NB4 (cell line): Measurements from ENCODE around the gene LRRFIP1.

Experiments used
- MYC ChIP-seq: IDR thresholded peaks from 2 replicates; pipeline ENCODE4 v1.6.1; 2011; ENCODE audit warnings: low read depth, low read length
- POLR2A ChIP-seq: IDR thresholded peaks from 2 replicates; pipeline ENCODE4 v1.6.1; 2011; ENCODE audit warnings: mild to moderate bottlenecking; ENCODE audit not compliant: insufficient read length; ENCODE audit errors: extremely low read depth
- TF ChIP-seq, protein P1 (sequence below): IDR thresholded peaks from one replicate; pipeline ENCODE4 v1.5.1; 2012; ENCODE audit warnings: low read depth, low read length
- TF ChIP-seq, protein P2 (sequence below): IDR thresholded peaks from 2 replicates; pipeline ENCODE4 v1.6.1; 2011; ENCODE audit warnings: low read depth, low read length

DNA sequence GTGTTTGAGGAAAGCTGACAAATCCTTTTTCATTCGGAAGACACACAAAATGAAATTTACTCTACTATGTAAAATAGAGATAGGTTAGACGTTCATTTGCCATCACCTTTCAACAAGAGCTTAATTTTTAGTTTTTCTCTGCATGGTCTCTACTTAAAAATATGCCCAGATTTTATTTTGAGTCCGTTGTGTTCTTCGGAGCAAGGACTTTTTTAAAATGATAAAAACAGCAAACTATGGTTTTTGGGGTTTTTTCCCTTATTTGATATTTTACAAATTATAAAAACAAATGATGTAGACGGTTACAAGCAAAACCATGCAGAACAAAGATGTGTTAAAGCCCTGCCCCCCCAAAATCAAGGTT lies 117.8 kb downstream of the LRRFIP1 start:
- TF ChIP-seq, protein P1, sequence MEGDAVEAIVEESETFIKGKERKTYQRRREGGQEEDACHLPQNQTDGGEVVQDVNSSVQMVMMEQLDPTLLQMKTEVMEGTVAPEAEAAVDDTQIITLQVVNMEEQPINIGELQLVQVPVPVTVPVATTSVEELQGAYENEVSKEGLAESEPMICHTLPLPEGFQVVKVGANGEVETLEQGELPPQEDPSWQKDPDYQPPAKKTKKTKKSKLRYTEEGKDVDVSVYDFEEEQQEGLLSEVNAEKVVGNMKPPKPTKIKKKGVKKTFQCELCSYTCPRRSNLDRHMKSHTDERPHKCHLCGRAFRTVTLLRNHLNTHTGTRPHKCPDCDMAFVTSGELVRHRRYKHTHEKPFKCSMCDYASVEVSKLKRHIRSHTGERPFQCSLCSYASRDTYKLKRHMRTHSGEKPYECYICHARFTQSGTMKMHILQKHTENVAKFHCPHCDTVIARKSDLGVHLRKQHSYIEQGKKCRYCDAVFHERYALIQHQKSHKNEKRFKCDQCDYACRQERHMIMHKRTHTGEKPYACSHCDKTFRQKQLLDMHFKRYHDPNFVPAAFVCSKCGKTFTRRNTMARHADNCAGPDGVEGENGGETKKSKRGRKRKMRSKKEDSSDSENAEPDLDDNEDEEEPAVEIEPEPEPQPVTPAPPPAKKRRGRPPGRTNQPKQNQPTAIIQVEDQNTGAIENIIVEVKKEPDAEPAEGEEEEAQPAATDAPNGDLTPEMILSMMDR = no peak
- TF ChIP-seq POLR2A (no peak), MYC (no peak)
- TF ChIP-seq, protein P2, sequence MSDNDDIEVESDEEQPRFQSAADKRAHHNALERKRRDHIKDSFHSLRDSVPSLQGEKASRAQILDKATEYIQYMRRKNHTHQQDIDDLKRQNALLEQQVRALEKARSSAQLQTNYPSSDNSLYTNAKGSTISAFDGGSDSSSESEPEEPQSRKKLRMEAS = no peak
